HG03442 (cell line): ENCODE measurements around the gene CHST14.

Source experiments
- ATAC-seq: cut with Tn5 transposase; IDR thresholded peaks from one replicate; pipeline ENCODE4 v1.9.1; 2021; ENCODE audit warnings: mild to moderate bottlenecking, moderate library complexity; ENCODE audit not compliant: unreplicated experiment

The CHST14 gene

DNA sequence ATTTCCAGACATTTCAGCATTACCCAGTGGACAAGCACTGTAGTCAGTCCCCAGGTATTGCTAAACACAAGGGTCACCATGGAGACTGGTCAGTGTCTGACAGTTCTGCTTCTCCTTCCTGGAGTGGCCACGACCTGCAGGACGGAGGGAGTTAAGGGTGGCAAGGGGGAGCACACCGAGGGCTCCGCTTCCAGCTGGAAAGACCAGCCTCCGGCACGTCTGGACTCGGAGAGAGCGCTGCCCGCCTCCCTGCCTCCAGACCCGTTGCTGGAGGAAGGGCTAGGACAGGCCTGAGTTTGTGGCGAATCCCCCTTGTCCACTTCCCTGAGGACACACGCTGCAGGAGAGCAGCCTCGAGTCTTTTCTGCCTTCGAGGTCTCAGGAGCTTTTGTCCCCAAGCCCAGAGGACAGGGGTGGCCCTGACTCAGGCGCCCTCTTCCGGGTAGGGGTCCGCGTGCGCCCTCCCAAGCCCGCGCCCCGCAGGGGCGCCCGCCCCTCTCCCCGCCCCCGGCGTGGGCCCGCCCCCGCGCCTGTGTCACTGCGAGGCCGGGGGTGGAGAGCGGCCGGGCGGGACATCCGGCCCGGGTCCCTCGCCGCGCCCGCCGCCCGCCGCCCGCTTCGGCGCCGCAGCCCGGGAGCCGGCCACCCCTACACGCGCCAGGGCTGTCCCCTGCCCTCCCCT, at the start of gene CHST14:
TSS of gene CHST14 (plus strand) at position 562 of the 682 bp plus-strand sequence. CDS start 230 bp downstream, outside the sequence.
- peak; percentile 52 for ATAC-seq

GRCh38 chr15:40421246-40422157, 49.3 kb upstream of the CHST14 start:
- no peak for ATAC-seq

- no peak for ATAC-seq
Observed at GRCh38 chr15:40424483-40425115, 46.2 kb upstream of the CHST14 start.

- no peak for ATAC-seq
Observed at GRCh38 chr15:40425681-40426080, 45.1 kb upstream of the CHST14 start.

DNA sequence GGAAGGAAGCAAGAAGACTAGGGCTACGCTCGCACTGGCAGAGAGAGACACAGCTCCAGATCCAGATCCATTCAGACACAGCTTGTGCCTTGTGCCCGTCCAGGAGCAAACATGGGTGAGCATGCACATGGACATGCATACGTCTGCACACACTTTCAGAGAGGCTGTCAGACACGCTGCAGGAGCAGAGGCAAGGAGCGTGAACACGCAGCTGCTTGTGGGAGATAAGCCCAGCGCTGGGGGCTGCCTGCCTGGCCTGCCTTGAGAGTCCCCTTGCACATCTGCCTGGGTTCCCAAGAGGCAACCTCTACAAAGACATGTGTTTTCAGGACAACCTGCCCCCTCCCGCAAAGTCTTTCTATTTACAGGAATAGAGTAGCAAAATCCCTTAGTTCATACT, 43.6 kb upstream of the CHST14 start:
- no peak for ATAC-seq

- no peak for ATAC-seq
Observed at GRCh38 chr15:40428185-40428584, 42.6 kb upstream of the CHST14 start.

- no peak for ATAC-seq
Observed at GRCh38 chr15:40429068-40429710, 41.6 kb upstream of the CHST14 start.

GRCh38 chr15:40430271-40430805, 40.4 kb upstream of the CHST14 start:
- ATAC-seq = no peak

- no peak for ATAC-seq
Observed at GRCh38 chr15:40435023-40435709, 35.6 kb upstream of the CHST14 start.

DNA sequence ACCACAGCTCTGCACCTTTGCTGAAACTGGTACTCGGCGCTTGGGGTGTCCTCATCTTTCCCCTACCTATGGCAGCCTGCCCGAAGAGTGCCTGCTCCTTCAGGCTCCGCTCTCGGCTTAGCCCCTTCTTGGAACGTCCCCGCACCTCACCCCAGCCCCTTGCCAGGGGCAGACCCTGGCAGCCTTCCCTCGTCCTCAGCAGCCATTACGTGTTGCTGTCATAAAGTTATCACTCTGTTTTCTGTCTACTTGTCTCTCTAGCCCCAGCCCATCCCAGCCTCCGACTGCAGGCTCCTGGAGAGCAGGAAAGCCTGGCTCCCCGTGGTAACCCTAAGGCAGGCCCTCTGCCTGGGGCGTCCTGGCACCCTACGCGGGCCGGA, 35.1 kb upstream of the CHST14 start:
- no peak for ATAC-seq

GRCh38 chr15:40436116-40436891, 34.5 kb upstream of the CHST14 start:
- ATAC-seq = no peak

GRCh38 chr15:40436892-40437751, 33.7 kb upstream of the CHST14 start:
- ATAC-seq = no peak

DNA sequence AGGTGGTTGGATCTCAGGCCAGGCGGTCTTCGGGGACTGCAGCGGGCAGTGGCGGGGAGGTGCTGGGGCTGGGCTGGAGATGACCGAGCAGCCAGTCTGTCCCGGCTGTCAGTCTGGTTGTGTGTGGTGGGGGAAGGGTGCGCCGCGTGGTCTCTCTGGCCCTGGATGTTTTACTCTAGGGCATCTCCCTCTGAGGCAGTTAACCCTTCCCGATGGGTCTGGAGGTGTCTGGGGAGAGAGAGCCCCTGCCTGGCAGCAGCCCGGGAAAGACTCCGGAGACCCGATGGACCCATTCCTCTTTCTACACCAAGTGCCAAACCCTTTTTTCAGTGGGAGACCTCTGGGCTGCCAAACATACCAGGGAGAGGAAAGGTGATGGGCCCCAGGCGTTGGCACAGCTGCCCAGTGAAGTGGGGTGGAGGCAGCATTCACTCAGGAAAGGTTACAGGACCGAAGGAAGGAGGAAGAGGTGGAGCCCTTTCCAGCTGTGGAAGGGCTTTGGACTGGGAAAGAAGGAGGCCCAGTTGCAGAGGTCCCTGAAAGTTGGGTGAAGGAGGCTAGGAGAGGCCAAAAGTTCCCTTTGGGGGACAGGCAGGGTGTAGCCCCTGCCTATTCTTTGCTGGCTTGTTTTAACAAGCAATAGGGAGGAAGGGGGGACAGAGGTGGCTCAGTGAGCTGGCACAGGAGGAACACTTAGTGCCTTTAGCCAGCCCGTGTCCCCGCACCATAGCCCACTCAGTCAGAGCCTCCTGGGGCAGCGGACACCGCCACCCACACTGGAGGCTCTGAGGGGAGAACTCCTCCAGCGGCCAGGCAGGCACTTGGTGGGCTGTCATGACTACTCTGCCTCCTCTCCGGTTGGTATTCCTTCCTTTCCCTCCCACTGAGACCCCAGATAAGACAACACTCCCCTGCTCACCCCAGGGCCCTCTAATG, 32.8 kb upstream of the CHST14 start:
- ATAC-seq = no peak

DNA sequence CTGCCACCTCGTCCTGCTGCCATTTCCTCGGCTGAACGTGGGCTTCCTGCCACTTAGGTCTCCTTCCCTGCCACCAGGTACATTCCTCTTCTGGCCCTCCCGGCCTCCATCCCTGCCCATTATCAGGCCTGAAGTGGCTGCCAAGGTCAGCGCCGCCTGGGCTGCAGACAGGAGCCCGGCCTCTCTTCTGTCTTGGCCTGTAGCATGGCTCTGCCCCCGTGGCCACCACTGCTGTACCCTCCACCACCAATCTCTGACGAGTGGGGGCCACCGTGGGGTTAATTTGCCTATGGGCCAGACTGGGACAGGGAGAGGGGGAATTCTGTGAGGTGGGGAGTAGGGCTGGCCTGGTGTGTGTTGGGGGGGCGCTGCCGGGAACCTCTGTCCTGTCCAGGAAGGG, 32.1 kb upstream of the CHST14 start:
- ATAC-seq = no peak

DNA sequence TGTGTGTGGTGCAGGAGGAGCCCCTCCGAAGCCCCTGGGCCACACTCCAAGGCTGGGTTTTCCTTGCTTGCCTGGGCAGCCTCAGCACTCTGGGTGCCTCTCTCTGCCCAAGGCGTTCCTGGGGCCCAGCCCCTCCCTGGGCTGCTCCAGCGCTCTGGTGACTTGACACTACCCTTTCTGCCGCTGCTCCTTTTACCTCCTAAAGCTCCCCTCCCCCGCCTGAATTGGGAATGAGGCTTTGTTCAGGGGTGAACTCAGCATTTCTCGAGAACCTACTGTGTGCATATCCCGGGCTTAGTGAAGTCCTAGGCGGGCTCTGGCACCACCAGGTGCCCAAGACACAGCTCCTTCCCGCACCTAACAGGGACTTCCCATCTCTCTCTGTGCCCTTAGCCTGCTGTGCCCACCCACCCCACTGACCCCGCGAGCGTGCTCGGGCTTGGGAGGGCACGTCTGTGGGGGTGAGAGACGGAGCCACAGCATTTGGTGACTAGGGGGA, 31.3 kb upstream of the CHST14 start:
- no peak for ATAC-seq

DNA sequence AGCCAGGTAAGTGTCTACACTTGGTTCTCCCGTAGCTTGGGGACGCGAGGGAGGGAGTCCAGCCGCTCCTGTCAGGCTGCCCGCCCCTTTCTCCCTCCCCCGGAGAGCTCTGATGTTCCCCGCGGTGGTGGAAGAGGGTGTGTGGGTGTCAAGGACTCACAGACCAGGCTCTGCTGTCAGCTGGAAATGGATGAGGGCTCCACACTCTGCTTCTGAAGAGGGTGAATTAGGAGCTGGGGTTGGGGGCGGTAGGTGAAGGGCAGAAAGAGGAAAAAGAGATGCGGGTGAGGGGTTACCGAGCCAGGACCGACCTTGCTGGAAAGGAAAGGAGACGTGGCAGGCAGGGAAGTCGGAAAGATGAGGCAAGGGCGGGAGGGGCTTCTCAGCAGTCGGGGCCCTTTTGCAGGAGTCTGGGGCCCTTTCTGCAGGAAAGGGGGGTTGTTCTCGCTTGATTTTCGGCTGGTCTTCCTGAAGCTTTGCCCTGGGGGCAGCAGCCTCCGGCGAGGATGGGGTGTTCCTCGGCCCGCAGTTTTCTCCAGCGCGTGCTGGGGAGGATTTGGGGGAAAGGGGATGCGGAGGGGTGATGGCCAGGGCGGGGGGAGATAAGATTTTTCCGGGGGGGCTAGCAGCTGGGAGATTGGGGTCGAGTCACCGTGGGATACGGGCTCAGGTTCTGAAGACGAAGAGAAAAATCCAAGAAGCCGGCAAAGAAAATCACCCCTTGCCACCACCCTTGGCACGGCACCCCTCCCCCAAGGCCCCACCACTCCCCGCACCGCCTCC, 30.6 kb upstream of the CHST14 start:
- no peak for ATAC-seq
